OCI-M2 (cell line): ENCODE data around the gene ARHGEF16.

Experiments used
- DNase-seq: peaks from one replicate; lab custom pipeline; 2025; ENCODE audit not compliant: unreplicated experiment; lab: John Stamatoyannopoulos, UW

ARHGEF16 gene

DNA sequence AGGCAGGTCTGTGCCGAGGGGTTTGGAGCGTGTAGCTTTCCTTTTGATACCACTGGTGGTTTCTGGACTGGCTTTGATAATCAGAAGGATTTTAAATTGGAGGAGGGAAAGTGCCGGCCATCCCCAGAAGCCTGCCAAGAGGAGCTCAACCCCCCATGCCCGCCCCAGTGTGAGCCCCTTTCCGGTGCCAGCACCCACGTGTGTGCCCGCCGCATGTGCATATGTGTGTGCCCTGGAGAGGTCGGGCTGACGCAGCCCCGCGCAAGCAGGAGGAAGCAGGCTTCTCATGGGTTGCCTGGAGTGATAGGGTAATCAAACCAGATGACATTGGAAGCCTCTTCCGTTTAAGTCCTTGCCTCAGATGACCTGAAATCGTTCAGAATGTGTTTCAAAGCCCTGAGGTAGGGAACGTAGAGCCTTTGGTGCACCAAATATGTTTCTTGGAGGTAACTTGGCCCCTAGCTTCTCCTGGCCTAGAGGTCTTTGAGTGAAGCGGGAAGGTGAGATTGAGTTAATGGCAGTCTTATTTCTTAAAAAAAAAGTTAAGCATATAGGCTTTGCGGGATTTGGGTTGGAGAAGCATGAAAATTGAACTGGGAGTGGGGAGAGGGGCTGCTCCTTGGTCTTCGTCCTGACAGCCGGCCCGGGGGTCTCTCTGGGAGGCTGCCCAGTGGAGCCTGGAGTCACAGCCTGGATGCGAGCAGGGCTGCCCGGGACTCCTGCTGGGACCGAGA is 34.1 kb upstream of the ARHGEF16 start:
- no peak for DNase-seq

DNA sequence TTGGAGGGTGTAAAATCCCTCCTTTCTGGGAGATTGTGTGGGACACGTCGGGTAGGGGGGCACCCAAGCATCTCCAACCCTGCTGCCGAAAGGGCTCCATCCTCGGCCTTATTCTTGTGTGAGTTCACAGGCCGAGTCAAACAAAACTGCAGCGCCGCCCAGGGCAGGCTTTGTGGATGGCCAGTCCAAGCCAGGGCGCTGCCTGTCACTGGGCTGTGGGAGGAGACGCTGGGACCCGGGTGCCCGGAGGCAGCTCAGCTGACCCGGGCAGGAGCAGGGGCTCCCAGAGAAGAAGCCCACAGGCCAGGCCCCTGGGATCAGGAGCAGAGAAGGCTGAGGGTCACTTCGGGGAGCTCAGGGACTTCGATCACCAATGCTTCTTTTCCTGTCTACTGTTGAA is 31.8 kb upstream of the ARHGEF16 start:
- DNase-seq = no peak

- no peak for DNase-seq
Observed at GRCh38 chr1:3423245-3423829, 31.1 kb upstream of the ARHGEF16 start.

- no peak for DNase-seq
Observed at GRCh38 chr1:3423896-3424611, 30.4 kb upstream of the ARHGEF16 start.

DNA sequence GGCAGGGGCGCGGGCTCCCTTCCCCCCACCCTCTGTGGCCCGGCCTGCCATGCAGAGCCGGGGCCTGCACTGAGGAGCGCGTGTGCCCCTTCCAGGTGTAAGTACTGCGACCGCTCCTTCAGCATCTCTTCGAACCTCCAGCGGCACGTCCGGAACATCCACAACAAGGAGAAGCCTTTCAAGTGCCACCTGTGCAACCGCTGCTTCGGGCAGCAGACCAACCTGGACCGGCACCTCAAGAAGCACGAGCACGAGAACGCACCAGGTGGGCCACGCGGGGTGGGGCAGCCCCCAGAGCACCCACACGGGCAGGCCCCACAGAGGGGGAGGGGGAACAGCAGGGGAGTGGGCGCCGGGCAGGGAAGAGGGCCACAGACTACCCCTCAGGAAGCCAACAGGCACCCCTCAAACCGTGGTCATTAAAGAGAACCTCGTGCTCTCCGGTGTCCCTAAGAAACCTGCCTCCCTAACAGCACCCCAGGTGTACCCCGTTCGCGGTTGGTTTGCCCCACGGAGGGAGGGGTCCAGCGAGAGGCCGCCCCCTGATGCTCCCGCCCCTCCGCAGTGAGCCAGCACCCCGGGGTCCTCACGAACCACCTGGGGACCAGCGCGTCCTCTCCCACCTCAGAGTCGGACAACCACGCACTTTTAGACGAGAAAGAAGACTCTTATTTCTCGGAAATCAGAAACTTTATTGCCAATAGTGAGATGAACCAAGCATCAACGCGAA is 28.8 kb upstream of the ARHGEF16 start:
- no peak for DNase-seq

DNA sequence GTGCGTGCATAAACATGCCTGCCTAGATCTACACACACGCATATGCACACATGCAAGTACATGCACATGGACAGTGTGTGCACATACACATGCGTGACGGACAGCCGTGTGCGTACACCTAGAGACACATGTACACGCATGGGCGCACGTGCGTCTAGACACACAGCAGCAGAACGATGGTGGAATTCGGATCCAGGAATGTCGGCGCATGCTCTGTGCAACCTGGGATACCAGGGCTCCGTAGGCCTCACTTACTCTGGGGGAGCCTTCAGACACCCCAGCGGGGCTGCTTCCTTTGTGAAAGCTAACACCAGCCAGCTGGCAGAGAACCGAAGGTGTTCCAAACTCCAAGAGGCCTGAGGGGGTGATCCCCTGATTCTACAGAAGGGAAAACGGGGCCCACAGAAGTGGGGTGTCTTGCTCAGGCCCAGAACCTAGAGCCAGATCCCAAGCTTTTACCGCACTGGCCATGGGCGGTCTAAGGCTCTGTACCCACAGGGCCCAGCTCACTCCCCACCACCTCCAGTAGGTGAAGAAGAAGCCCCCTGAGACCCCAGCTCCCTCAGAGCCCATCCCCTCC is 27.4 kb upstream of the ARHGEF16 start:
- DNase-seq = no peak

DNA sequence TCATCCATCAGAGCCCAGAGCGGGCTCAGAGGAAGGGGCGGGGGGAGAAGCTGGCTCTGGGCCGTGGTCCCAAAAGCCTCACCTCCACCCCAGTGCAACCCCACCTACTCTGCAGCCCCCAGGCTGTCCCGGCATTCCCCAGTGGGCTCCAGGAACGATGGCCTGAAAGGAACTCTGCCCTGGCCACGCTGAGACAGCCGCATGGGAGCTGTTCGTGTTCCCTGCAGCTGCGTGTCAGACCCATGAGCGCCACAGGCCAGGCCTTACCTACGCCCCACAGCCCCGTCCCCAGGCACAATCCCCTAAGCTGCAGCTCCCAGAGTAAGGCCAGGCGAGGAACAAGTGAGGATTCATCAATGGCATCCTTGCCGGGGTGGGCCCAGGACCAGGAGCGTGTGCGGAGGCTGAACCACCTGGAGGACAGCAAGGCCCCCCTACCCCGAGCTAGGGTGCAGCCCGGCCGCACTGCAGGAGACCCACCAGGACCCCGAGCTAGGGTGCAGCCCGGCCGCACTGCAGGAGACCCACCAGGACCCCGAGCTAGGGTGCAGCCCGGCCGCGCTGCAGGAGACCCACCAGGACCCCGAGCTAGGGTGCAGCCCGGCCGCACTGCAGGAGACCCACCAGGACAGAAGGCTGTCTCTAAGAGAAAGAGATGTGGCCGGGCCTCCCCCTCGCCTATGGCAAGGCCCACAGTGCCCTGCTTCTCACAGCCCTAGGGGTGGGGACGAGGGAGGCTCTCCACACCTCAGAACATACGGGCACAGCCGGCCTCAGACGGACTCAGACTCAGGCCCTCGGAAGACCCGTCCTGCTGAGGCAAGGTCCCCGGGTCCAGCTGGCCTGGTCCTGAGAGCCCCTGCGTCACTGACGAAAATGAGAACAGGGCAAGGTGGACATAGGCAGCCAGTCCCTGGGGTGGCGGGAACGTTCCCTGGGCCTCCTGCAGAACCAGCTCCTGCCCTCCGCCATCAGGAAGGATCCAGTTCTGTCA is 26.5 kb upstream of the ARHGEF16 start:
- DNase-seq = no peak

DNA sequence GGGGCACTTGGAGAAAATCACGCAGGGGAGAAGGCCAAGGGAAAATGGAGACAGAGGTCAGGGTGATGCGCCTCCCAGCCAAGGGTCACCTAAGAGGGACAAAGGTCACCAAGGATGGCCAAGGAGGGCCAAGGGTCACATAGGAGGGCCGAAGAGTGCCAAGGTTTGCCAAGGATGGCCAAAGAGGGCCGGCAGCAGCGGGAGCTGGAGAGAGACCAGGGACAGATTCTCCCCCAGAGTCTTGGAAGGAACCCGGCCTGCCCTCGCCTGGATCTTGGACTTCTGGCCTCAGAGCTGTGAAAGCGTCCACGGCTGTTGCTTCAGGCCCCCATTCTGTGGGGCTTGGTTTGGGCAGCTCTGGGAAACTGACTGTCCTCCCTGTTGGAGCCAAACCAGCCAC is 25.6 kb upstream of the ARHGEF16 start:
- no peak for DNase-seq

GRCh38 chr1:3429320-3429719 is 25.1 kb upstream of the ARHGEF16 start:
- no peak for DNase-seq

GRCh38 chr1:3429766-3430165 is 24.7 kb upstream of the ARHGEF16 start:
- no peak for DNase-seq

GRCh38 chr1:3430406-3430805 is 24.1 kb upstream of the ARHGEF16 start:
- no peak for DNase-seq

DNA sequence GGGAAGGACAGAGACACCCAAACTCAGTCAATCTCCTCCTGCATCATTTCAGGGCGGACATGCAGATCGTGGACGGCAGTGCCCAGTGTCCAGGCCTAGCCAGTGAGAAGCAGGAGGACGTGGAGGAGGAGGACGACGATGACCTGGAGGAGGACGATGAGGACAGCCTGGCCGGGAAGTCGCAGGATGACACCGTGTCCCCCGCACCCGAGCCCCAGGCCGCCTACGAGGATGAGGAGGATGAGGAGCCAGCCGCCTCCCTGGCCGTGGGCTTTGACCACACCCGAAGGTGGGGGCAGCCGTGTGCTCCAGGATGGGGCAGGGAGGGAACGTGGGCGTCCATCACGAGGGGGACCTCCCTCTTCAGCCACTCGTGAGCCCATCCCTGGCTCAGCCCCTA is 23.6 kb upstream of the ARHGEF16 start:
- no peak for DNase-seq

DNA sequence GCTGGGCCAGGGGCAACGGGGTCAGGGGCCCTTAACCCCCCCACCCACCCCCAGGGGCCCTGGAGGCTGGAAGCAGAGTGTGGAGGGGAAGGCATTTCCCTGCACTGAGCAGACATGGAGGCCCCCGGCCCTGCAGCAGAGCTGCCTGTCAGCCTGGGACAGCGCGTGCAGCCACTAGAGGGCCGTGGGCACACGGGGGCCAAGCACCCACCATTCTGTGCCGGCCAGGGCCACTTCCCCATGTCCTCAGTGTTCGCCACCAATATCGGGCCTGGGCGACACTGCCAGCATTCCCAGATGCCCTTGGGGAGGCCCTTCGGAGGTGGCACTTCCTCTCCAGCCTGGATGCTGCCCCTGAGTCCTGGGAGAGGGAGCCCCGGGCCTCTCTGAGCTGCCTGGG is 23.2 kb upstream of the ARHGEF16 start:
- DNase-seq = no peak

DNA sequence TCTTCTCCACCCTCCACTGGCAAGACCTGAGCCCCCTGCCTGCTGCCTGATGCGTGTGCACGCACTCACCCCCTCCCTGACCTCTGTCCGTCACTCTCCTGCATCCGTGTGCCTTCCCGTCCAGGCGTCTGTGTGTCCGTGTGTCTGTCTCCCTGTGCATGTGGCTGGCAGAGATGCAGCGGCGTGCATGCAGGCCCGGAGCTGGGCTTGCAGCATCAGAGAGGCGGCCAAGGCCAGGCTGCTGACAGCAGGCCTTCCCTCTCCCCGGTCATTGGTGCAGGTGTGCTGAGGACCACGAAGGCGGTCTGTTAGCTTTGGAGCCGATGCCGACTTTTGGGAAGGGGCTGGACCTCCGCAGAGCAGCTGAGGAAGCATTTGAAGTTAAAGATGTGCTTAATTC is 22.8 kb upstream of the ARHGEF16 start:
- DNase-seq = no peak

GRCh38 chr1:3432306-3432705 is 22.2 kb upstream of the ARHGEF16 start:
- DNase-seq = no peak

- DNase-seq = no peak
Observed at GRCh38 chr1:3433076-3433475, 21.4 kb upstream of the ARHGEF16 start.

GRCh38 chr1:3433596-3434320 is 20.7 kb upstream of the ARHGEF16 start:
- DNase-seq = no peak

- no peak for DNase-seq
Observed at GRCh38 chr1:3434406-3435110, 19.9 kb upstream of the ARHGEF16 start.

DNA sequence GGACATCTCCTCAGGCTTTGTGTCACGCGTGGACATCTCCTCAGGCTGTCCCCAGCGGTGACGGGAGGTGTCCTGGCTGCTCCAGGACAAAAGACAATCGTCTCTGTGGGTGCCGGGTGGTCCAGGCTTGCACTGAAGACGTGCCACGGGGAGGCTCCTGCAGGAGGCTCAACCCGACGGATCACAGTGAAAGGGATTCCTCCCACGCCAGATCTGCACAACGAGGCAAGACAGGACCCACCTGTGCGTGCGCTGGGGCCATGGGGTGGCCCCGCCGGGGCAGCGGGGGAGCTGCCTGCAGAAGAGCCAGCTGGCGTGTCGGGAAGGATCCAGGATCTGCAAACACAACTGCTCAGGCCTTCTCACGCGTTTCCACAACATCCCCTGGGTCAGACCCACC is 18.8 kb upstream of the ARHGEF16 start:
- DNase-seq = no peak
